ENCODE data around the gene CYP2W1.

Gene CYP2W1

DNA sequence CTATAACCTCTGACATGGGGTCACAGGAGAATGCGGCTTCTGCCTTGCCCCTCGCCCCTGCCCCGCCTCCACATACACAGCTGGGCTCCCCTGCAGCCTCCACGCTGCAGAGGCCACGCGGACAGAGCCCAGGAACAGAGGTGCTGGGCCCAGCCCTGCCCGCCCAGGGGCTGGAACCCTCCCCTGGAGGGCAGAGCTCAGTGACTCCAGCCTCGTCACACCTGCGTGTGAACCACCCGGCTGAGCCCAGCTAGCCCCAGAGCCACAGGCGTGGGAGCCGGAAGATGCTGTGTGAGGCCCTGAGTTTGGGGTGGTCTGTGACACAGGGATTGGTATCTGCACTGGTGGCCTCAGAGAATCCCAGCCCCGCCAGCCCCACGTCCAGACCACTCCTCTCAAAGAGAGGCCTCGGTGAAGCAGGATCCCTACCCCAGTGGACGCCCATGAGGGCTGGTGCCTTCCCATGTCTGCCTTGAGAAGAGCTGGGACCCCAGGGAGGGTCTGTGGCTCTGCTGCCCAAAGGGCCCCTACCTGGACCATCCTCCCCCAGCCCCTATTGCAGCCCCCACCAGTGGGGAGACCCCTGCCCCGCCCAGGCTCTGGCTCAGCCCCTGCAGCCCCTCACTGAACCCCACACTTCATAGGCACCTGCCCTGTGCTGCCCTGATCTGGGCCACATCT, 20.4 kb upstream of the CYP2W1 start:
- no peak for TF ChIP-seq CTCF (IDR thresholded peaks at IDR 0.05; ENCODE audit: control extremely low read depth, extremely low read depth, low read depth, missing control alignments)
- POLR2A ChIA-PET, result interaction anchor here (1.5 kb wide), 1 partner anchor 13 kb away, joined by 4 read pairs; the partner anchor contains the start of gene COX19
- DNase-seq (ENCODE audit: extremely low spot score), result no peak
- CTCF ChIA-PET, result interaction anchor here (1.3 kb wide), 1 partner anchor 11 kb away, joined by 3 read pairs; no protein-coding TSS in a partner anchor

GRCh38 chr7:963236-964078, 19.5 kb upstream of the CYP2W1 start:
- TF ChIP-seq CTCF (IDR thresholded peaks at IDR 0.05; ENCODE audit: control extremely low read depth, extremely low read depth, low read depth, missing control alignments), result no peak
- ChIA-PET POLR2A (interaction anchor here (1.5 kb wide), 1 partner anchor 12 kb away, joined by 4 read pairs; the partner anchor contains the start of gene COX19), CTCF (interaction anchor here (1.3 kb wide), 1 partner anchor 11 kb away, joined by 3 read pairs; no protein-coding TSS in a partner anchor)
- no peak for DNase-seq (ENCODE audit: extremely low spot score)

- DNase-seq (ENCODE audit: extremely low spot score), result no peak
- POLR2A ChIA-PET, result no interaction called here
Measured at GRCh38 chr7:964401-965231, 18.4 kb upstream of the CYP2W1 start.

DNA sequence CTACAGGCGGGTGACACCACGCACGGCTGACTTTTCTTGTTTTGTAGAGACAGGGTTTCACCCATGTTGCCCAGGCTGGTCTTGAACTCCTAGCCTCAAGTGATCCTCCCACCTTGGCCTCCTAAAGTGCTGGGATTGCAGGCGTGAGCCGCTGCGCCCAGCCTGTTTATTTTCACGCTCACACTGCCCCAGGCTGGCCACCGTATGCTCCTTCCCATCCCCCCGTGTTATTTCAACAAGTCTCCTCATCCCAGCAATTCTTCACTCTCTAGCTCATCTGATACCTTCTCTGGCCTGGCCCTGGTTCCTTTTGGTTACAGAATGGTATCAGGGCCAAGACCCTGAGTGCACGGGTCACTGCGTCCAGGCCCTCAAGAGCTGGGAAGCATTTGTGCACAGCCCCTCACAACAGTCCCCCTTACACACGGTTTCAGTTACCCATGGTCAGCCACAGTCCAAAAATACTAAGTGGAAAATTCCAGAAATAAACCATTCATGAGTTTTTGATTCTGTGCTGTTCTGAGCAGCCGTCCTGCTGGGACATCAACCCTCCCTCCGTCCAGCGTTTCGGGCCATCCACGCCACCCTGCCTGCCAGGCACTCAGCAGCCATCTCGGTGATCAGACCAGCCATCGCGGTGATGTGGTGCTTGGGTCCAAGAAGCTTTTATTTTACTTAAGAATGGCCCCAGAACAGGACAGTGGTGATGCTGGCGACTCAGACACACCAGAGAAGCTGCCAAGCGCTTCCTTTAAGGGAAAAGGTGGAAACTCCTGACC, 16.5 kb upstream of the CYP2W1 start:
- TF ChIP-seq CTCF (IDR thresholded peaks at IDR 0.05; ENCODE audit: control extremely low read depth, extremely low read depth, low read depth, missing control alignments), result no peak
- ChIA-PET CTCF (interaction anchor here (1.2 to 1.8 kb wide), 7 partner anchors 11 to 211 kb away, joined by 3 to 7 read pairs (median 3); no protein-coding TSS in a partner anchor), POLR2A (interaction anchor here (0.7 to 1.0 kb wide), 2 partner anchors 123 to 1234 kb away, joined by 3 read pairs; no protein-coding TSS in a partner anchor)
- no peak for DNase-seq (ENCODE audit: extremely low spot score)

More at GRCh38 chr7:964401-965231, 18.4 kb upstream of the CYP2W1 start:
- CTCF ChIA-PET, result no interaction called here
- no peak for TF ChIP-seq CTCF (IDR thresholded peaks at IDR 0.05; ENCODE audit: control extremely low read depth, extremely low read depth, low read depth, missing control alignments)

GRCh38 chr7:967361-968082, 15.5 kb upstream of the CYP2W1 start:
- ChIA-PET POLR2A (no interaction called here), CTCF (interaction anchor here (0.8 to 1.8 kb wide), 7 partner anchors 11 to 209 kb away, joined by 3 to 7 read pairs (median 3); no protein-coding TSS in a partner anchor)

More at GRCh38 chr7:967361-968082, 15.5 kb upstream of the CYP2W1 start:
- no peak for DNase-seq (ENCODE audit: extremely low spot score)
- TF ChIP-seq CTCF (IDR thresholded peaks at IDR 0.05; ENCODE audit: control extremely low read depth, extremely low read depth, low read depth, missing control alignments), result no peak
